ENCODE measurements around the gene CCDC57. TPM values are rescaled to one million over a fixed set of nuclear protein-coding genes. Genes with fewer than 3 reads are reported as not detected.

CCDC57 gene
- total and polyA plus RNA-seq, 2 of the 4 experiments (the other 2 are of a cell fraction), result 7.3 to 31.3 TPM

- 89% methylated on average over 3 of the region's 29 CpGs; no CpG with 5 or more reads in 1 of the 2 experiments for WGBS, 2 experiments (ENCODE audit: extremely low coverage in 2 of 2, insufficient read length in 1 of 2)
- no peak overlapping the region for H3K14ac ChIP-seq (replicated peaks; ENCODE audit: low read depth, low read length)
- no peaks in the 10 kb centered on the region for H3K9me3 ChIP-seq (ENCODE audit: control insufficient read depth, insufficient read depth, low read length)
- no peak overlapping the region for H4K91ac ChIP-seq (ENCODE audit: insufficient read depth, low read depth, low read length)
- H3K9me1 ChIP-seq (ENCODE audit: insufficient read depth, low read length), result no peaks in the 10 kb centered on the region
- H2AK9ac ChIP-seq (replicated peaks; ENCODE audit: low read depth, low read length, poor library complexity), result peak overlapping the region; percentile 15
- dilution Hi-C loops (cut with HindIII; ENCODE audit: low sequenced_read_pairs, unreplicated experiment) (no loop called here), intact Hi-C loops (cut with micrococcal nuclease) (no loop called here), in situ Hi-C loops (cut with MboI; ENCODE audit: low sequenced_read_pairs) (no loop called here)
- no peak overlapping the region for H2BK20ac ChIP-seq (ENCODE audit: low read depth, low read length)
- H3K56ac ChIP-seq (ENCODE audit: extremely low read depth, insufficient read depth, low read length), result no peak overlapping the region
- no peaks in the 10 kb centered on the region for H3K27me3 ChIP-seq (ENCODE audit: control insufficient read depth, insufficient read depth, low read length)
- no peak overlapping the region for H3K18ac ChIP-seq (ENCODE audit: low read depth, low read length)
- H3K4me2 ChIP-seq (ENCODE audit: low read depth, low read length), result no peak overlapping the region
- no peak overlapping the region for H2BK15ac ChIP-seq (ENCODE audit: low read depth, low read length)
- ChIA-PET CTCF (no interaction called here), POLR2A (ENCODE audit: unreplicated experiment) (no interaction called here)
- H3K79me1 ChIP-seq (ENCODE audit: low read depth in 1 of 2, low read length in 2 of 2), result peaks cover 6 to 29% of the 10 kb centered on the region in 2 experiments
- TF ChIP-seq CHD1 (IDR thresholded peaks at IDR 0.05; ENCODE audit: low read depth, low read length), result no peak
- TF ChIP-seq BHLHE40 (IDR thresholded peaks at IDR 0.05; ENCODE audit: low read depth, low read length), result no peak
- TF ChIP-seq POLR2A (IDR thresholded peaks at IDR 0.05; ENCODE audit: low read depth, low read length), result no peak
- TF ChIP-seq NFE2L2 (IDR thresholded peaks at IDR 0.05; ENCODE audit: low read depth, low read length), result no peak
- no peak for TF ChIP-seq CTCF (conservative IDR thresholded peaks at IDR 0.05; ENCODE audit: low read depth, low read length)
- no peak for TF ChIP-seq RFX5 (IDR thresholded peaks at IDR 0.05; ENCODE audit: low read depth, low read length)
- TF ChIP-seq ELK1 (IDR thresholded peaks at IDR 0.05; ENCODE audit: borderline replicate concordance, low read depth, low read length), result no peak
- TF ChIP-seq USF2 (IDR thresholded peaks at IDR 0.05; ENCODE audit: low read depth, low read length), result no peak
- TF ChIP-seq RCOR1 (IDR thresholded peaks at IDR 0.05; ENCODE audit: insufficient replicate concordance, low read length), result no peak
- no peak for TF ChIP-seq MAFK (IDR thresholded peaks at IDR 0.05; ENCODE audit: low read depth, low read length)
- H3K36me3 ChIP-seq (ENCODE audit: control insufficient read depth, insufficient read depth, low read length), result peaks cover 71% of the 10 kb centered on the region
- H3K9ac ChIP-seq (ENCODE audit: low read depth, low read length), result no peak overlapping the region
- H4K20me1 ChIP-seq (ENCODE audit: insufficient read depth, low read length), result peaks cover 4% of the 10 kb centered on the region
- H3K27ac ChIP-seq (ENCODE audit: insufficient read depth, low read length), result no peak overlapping the region
- no peak overlapping the region for H3K4ac ChIP-seq (ENCODE audit: low read depth, low read length)
- no peak overlapping the region for H2AFZ ChIP-seq (replicated peaks; ENCODE audit: low read length, poor library complexity)
- TSS peak; percentile 94 for BruUV-seq (replicated peaks)
- no peak overlapping the region for H2AK5ac ChIP-seq (ENCODE audit: low read depth, low read length)
- DNase-seq, result no peak
- no peak overlapping the region for H2BK120ac ChIP-seq (ENCODE audit: low read depth, low read length)
- H4K8ac ChIP-seq (ENCODE audit: low read depth in 2 of 2, low read length in 2 of 2), result no peak overlapping the region
- H4K5ac ChIP-seq (ENCODE audit: low read depth, low read length), result no peak overlapping the region
- H2BK5ac ChIP-seq (ENCODE audit: low read depth, low read length, poor library complexity, severe bottlenecking), result no peak overlapping the region
- H3K23ac ChIP-seq (ENCODE audit: low read depth, low read length), result no peak overlapping the region
- H3K4me1 ChIP-seq (ENCODE audit: control insufficient read depth, insufficient read depth, low read length), result peaks cover 9% of the 10 kb centered on the region; the same call in 1 of the 2 replicates
- 0 out of 2 replicates have a peak, but pooled peaks have one; percentile 5 for ATAC-seq (ENCODE audit: low read depth)
- H3K4me3 ChIP-seq (ENCODE audit: insufficient read depth, low read depth, low read length), result no peak overlapping the region
These were observed 155.7 kb downstream of the CCDC57 start for GRCh38 chr17:82056729-82057621.

Data from IMR-90 (cell line).